OCI-LY7 (cell line): ENCODE data around the gene IFNW1.

ENCODE experiments used
- CTCF ChIP-seq: fragments of 200-600 bp; sonication (generic); conservative IDR thresholded peaks from 2 replicates; pipeline ENCODE4 v1.5.1; 2014; ENCODE audit warnings: mild to moderate bottlenecking, antibody characterized with exemption, low read length, moderate library complexity, mixed read lengths
- EZH2phosphoT487 ChIP-seq: fragments of 200-600 bp; sonication (generic); IDR thresholded peaks from 2 replicates; pipeline ENCODE4 v1.6.1; 2018; ENCODE audit warnings: low read depth, borderline replicate concordance, mild to moderate bottlenecking, mixed run types, antibody characterized with exemption, low read length, moderate library complexity, mixed read lengths

GRCh38 chr9:21114311-21114710 is 27.3 kb downstream of the IFNW1 start:
- TF ChIP-seq CTCF (no peak), EZH2phosphoT487 (no peak)
